Measurements from ENCODE around the gene GREB1.

GREB1 gene

GRCh38 chr2:11533278-11534070 lies at the start of gene GREB1:
Gene GREB1 (plus strand): TSS chr2:11534045. CDS start chr2:11556615, 22,570 bp downstream.
- DNase-seq, result no peak

- DNase-seq, result no peak
Observed at GRCh38 chr2:11488809-11489208, 45.0 kb upstream of the GREB1 start.

GRCh38 chr2:11490194-11490593 lies 43.7 kb upstream of the GREB1 start:
- DNase-seq, result no peak

GRCh38 chr2:11491348-11491933 lies 42.4 kb upstream of the GREB1 start:
- no peak for DNase-seq

- DNase-seq, result no peak
Observed at GRCh38 chr2:11492244-11492643, 41.6 kb upstream of the GREB1 start.

GRCh38 chr2:11492720-11493119 lies 41.1 kb upstream of the GREB1 start:
- DNase-seq, result no peak

GRCh38 chr2:11493282-11493681 lies 40.6 kb upstream of the GREB1 start:
- no peak for DNase-seq

- DNase-seq, result no peak
Observed at GRCh38 chr2:11494310-11494709, 39.5 kb upstream of the GREB1 start.

GRCh38 chr2:11495844-11496681 lies 37.8 kb upstream of the GREB1 start:
- DNase-seq, result no peak

- peak; percentile 46 for DNase-seq
Observed at GRCh38 chr2:11498543-11499034, 35.3 kb upstream of the GREB1 start.

GRCh38 chr2:11499081-11499743 lies 34.6 kb upstream of the GREB1 start:
- DNase-seq, result no peak

GRCh38 chr2:11500702-11501303 lies 33.0 kb upstream of the GREB1 start:
- DNase-seq, result no peak

- no peak for DNase-seq
Observed at GRCh38 chr2:11502740-11503292, 31.0 kb upstream of the GREB1 start.

- DNase-seq, result no peak
Observed at GRCh38 chr2:11503354-11503927, 30.4 kb upstream of the GREB1 start.

GRCh38 chr2:11505652-11506610 lies 27.9 kb upstream of the GREB1 start:
- DNase-seq, result peak; percentile 21

GRCh38 chr2:11506611-11506969 lies 27.3 kb upstream of the GREB1 start:
- no peak for DNase-seq

- no peak for DNase-seq
Observed at GRCh38 chr2:11507517-11507916, 26.3 kb upstream of the GREB1 start.

GRCh38 chr2:11508279-11508678 lies 25.6 kb upstream of the GREB1 start:
- DNase-seq, result no peak

GRCh38 chr2:11509657-11510360 lies 24.0 kb upstream of the GREB1 start:
- DNase-seq, result no peak

- DNase-seq, result no peak
Observed at GRCh38 chr2:11512431-11512830, 21.4 kb upstream of the GREB1 start.
